IMR-90 (cell line): ENCODE measurements around the gene JAKMIP2. TPM values are rescaled to one million over a fixed set of nuclear protein-coding genes. Genes with fewer than 3 reads are reported as not detected.

ENCODE experiments used
- ATAC-seq: fragments of 200-7000 bp; cut with Tn5 transposase; 2 replicates; pipeline ENCODE4 v1.9.1; 2020; ENCODE audit warnings: low read depth, mild to moderate bottlenecking, moderate library complexity
- BruUV-seq: library from RNA; stranded (reverse); fragments of 400-500 nt; replicated peaks from 2 replicates; lab custom pipeline; 2021; lab: Mats Ljungman, UMichigan
- CTCF ChIA-PET: fragments of 300-600 bp; formaldehyde crosslinking; extraction: SDS; loops from one replicate; lab custom pipeline; 2021; ENCODE audit warnings: antibody characterized with exemption; lab: Yijun Ruan, JAX
- POLR2A ChIA-PET: fragments of 300-600 bp; sonication (Branson Sonifier 250); formaldehyde crosslinking; loops from one replicate; lab custom pipeline; 2022; ENCODE audit warnings: antibody characterized with exemption; ENCODE audit not compliant: unreplicated experiment; lab: Charles Lee
- DNase-seq: peaks from one replicate; pipeline ENCODE4 v3.0.0; 2013
- H2AFZ ChIP-seq: replicated peaks from 2 replicates; pipeline ENCODE3; 2013; ENCODE audit warnings: low read length, mild to moderate bottlenecking; ENCODE audit not compliant: poor library complexity
- H2AK5ac ChIP-seq: 2 replicates; pipeline ENCODE4 v1.6.1; 2013; ENCODE audit warnings: low read depth, low read length, inconsistent platforms
- H2AK9ac ChIP-seq: replicated peaks from 2 replicates; pipeline ENCODE3; 2013; ENCODE audit warnings: mild to moderate bottlenecking, low read depth, low read length, moderate library complexity; ENCODE audit not compliant: poor library complexity
- H2BK120ac ChIP-seq: 2 replicates; pipeline ENCODE4 v1.6.1; 2013; ENCODE audit warnings: low read depth, low read length, inconsistent platforms
- H2BK15ac ChIP-seq: 3 replicates; pipeline ENCODE4 v1.6.1; 2013; ENCODE audit warnings: low read depth, low read length, inconsistent platforms
- H2BK20ac ChIP-seq: 2 replicates; pipeline ENCODE4 v1.6.1; 2013; ENCODE audit warnings: low read depth, mild to moderate bottlenecking, inconsistent platforms, low read length, moderate library complexity
- H2BK5ac ChIP-seq: 2 replicates; pipeline ENCODE4 v1.6.1; 2013; ENCODE audit warnings: mild to moderate bottlenecking, low read depth, low read length, inconsistent platforms; ENCODE audit not compliant: poor library complexity, severe bottlenecking
- H3K14ac ChIP-seq: replicated peaks from 2 replicates; pipeline ENCODE4 v1.6.1; 2013; ENCODE audit warnings: low read depth, low read length, inconsistent platforms
- H3K18ac ChIP-seq: 2 replicates; pipeline ENCODE4 v1.6.1; 2013; ENCODE audit warnings: low read depth, low read length, control low read depth
- H3K23ac ChIP-seq: 2 replicates; pipeline ENCODE4 v1.6.1; 2013; ENCODE audit warnings: low read depth, low read length, inconsistent platforms
- H3K27ac ChIP-seq: 2 replicates; pipeline ENCODE4 v1.5.1; 2013; ENCODE audit warnings: mild to moderate bottlenecking, control low read depth, low read length; ENCODE audit not compliant: insufficient read depth
- H3K27me3 ChIP-seq: 2 replicates; pipeline ENCODE4 v1.6.1; 2013; ENCODE audit warnings: low read length; ENCODE audit not compliant: control insufficient read depth, insufficient read depth
- H3K36me3 ChIP-seq: 2 replicates; pipeline ENCODE4 v1.6.1; 2013; ENCODE audit warnings: low read length, mixed read lengths; ENCODE audit not compliant: control insufficient read depth, insufficient read depth
- H3K4ac ChIP-seq: 2 replicates; pipeline ENCODE4 v1.6.1; 2013; ENCODE audit warnings: low read depth, low read length, inconsistent platforms
- H3K4me1 ChIP-seq: 2 replicates; pipeline ENCODE4 v1.6.1; 2013; ENCODE audit warnings: low read length, mixed read lengths; ENCODE audit not compliant: control insufficient read depth, insufficient read depth
- H3K4me2 ChIP-seq: 2 replicates; pipeline ENCODE4 v1.6.1; 2013; ENCODE audit warnings: low read depth, mild to moderate bottlenecking, control low read depth, low read length, moderate library complexity
- H3K4me3 ChIP-seq: 2 replicates; pipeline ENCODE4 v1.5.1; 2013; ENCODE audit warnings: low read depth, mild to moderate bottlenecking, control low read depth, low read length, moderate library complexity; ENCODE audit not compliant: insufficient read depth
- H3K56ac ChIP-seq: 2 replicates; pipeline ENCODE4 v1.6.1; 2013; ENCODE audit warnings: low read length, inconsistent platforms; ENCODE audit not compliant: insufficient read depth; ENCODE audit errors: extremely low read depth
- H3K79me1 ChIP-seq, 2 experiments: 2 replicates each; pipeline ENCODE4 v1.6.1; 2013; ENCODE audit warnings: low read length in 2 of 2, inconsistent platforms in 1 of 2, low read depth in 1 of 2
- H3K9ac ChIP-seq: 2 replicates; pipeline ENCODE4 v1.6.1; 2013; ENCODE audit warnings: low read depth, low read length, control low read depth
- H3K9me1 ChIP-seq: 2 replicates; pipeline ENCODE4 v1.6.1; 2013; ENCODE audit warnings: low read length, inconsistent platforms; ENCODE audit not compliant: insufficient read depth
- H3K9me3 ChIP-seq: 2 replicates; pipeline ENCODE4 v1.6.1; 2013; ENCODE audit warnings: low read length; ENCODE audit not compliant: control insufficient read depth, insufficient read depth
- H4K20me1 ChIP-seq: 2 replicates; pipeline ENCODE4 v1.6.1; 2013; ENCODE audit warnings: low read length, inconsistent platforms; ENCODE audit not compliant: insufficient read depth
- H4K5ac ChIP-seq: 2 replicates; pipeline ENCODE4 v1.6.1; 2013; ENCODE audit warnings: mild to moderate bottlenecking, low read depth, low read length, control low read depth
- H4K8ac ChIP-seq, 2 experiments: 2 replicates each; pipeline ENCODE4 v1.6.1; 2013; ENCODE audit warnings: low read depth in 2 of 2, low read length in 2 of 2, control low read depth in 1 of 2, inconsistent platforms in 1 of 2
- H4K91ac ChIP-seq: 2 replicates; pipeline ENCODE4 v1.6.1; 2013; ENCODE audit warnings: low read depth, low read length, inconsistent platforms; ENCODE audit not compliant: insufficient read depth
- BHLHE40 ChIP-seq: fragments of 150-350 bp; IDR thresholded peaks from 2 replicates; pipeline ENCODE4 v1.6.1; 2016; ENCODE audit warnings: mild to moderate bottlenecking, low read depth, low read length
- POLR2A ChIP-seq: IDR thresholded peaks from 2 replicates; pipeline ENCODE4 v1.6.1; 2012; ENCODE audit warnings: mild to moderate bottlenecking, low read depth, low read length
- RCOR1 ChIP-seq: IDR thresholded peaks from 2 replicates; pipeline ENCODE4 v1.6.1; 2012; ENCODE audit warnings: mild to moderate bottlenecking, low read length, improper control_type of control experiment; ENCODE audit not compliant: insufficient replicate concordance
- SMC3 ChIP-seq: fragments of 150-350 bp; IDR thresholded peaks from 2 replicates; pipeline ENCODE4 v1.6.1; 2016; ENCODE audit warnings: low read depth, mild to moderate bottlenecking, antibody characterized with exemption, low read length, moderate library complexity
- WGBS, 2 experiments: methylation state at CpG; one replicate each; pipeline versions ENCODE4 v1.1.5 to v1.1.7; 2013; ENCODE audit warnings: missing lambda C conversion rate in 2 of 2; ENCODE audit not compliant: insufficient read length in 1 of 2; ENCODE audit errors: extremely low coverage in 2 of 2; 5-methylcytosine and 5-hydroxymethylcytosine counted together
- dilution Hi-C: fragments of 300-500 bp; cut with HindIII; formaldehyde crosslinking; loops from one replicate; pipeline ENCODE4 v1.14.3; 2018; ENCODE audit warnings: low sequenced_read_pairs; ENCODE audit not compliant: unreplicated experiment
- in situ Hi-C: fragments of 300-500 bp; cut with MboI; formaldehyde crosslinking; loops from 3 replicates; pipeline ENCODE4 v1.14.3; 2019; ENCODE audit warnings: low sequenced_read_pairs, inconsistent platforms, mixed read lengths
- intact Hi-C: fragments of 100-400 bp; cut with micrococcal nuclease; formaldehyde crosslinking; loops from 2 replicates; pipeline ENCODE4 v1.10.0; 2022
- polyA plus RNA-seq, 3 experiments: library from polyadenylated mRNA; depleted of rRNA; stranded (reverse); fragments of >200 nt; gene quantifications; 2 replicates each; pipeline ENCODE4 v1.2.3, GENCODE V29; 2012; ENCODE audit warnings: low replicate concordance in 1 of 3
- total RNA-seq: library from RNA; depleted of rRNA; stranded (reverse); fragments of >200 nt; gene quantifications from 2 replicates; pipeline ENCODE4 v1.2.3, GENCODE V29; 2012

The JAKMIP2 gene
- total and polyA plus RNA-seq, 2 of the 4 experiments (the other 2 are of a cell fraction), result under 0.01 TPM; not detected in 1

- H3K9ac ChIP-seq, result no peak overlapping the region
- H4K5ac ChIP-seq, result no peak overlapping the region
- ChIA-PET CTCF (interaction anchor here (1.0 kb wide), 1 partner anchor 27 kb away, joined by 4 read pairs; no protein-coding TSS in a partner anchor), POLR2A (no interaction called here)
- no peak overlapping the region for H2BK15ac ChIP-seq
- no peak overlapping the region for H2AK5ac ChIP-seq
- H2BK120ac ChIP-seq, result no peak overlapping the region
- H4K20me1 ChIP-seq, result no peaks in the 10 kb centered on the region
- no peaks in the 10 kb centered on the region for H3K4me1 ChIP-seq
- BruUV-seq, result no TSS peak
- WGBS, 2 experiments, result no CpG with 5 or more reads among the region's 6 CpGs
- no peak overlapping the region for H4K8ac ChIP-seq
- in situ Hi-C loops, result no loop called here
- no peaks in the 10 kb centered on the region for H3K79me1 ChIP-seq
- no peak overlapping the region for H2BK5ac ChIP-seq
- no peaks in the 10 kb centered on the region for H3K9me3 ChIP-seq
- no peaks in the 10 kb centered on the region for H3K36me3 ChIP-seq
- H3K4ac ChIP-seq, result no peak overlapping the region
- H4K91ac ChIP-seq, result no peak overlapping the region
- ATAC-seq, result no peak
- H3K14ac ChIP-seq, result no peak overlapping the region
- H3K56ac ChIP-seq, result no peak overlapping the region
- no peak for DNase-seq
- H3K27ac ChIP-seq, result no peak overlapping the region
- dilution Hi-C loops, result no loop called here
- H2BK20ac ChIP-seq, result no peak overlapping the region
- H3K18ac ChIP-seq, result no peak overlapping the region
- H2AFZ ChIP-seq, result no peak overlapping the region
- no peaks in the 10 kb centered on the region for H3K27me3 ChIP-seq
- no peak overlapping the region for H3K4me2 ChIP-seq
- H3K9me1 ChIP-seq, result no peaks in the 10 kb centered on the region
- TF ChIP-seq RCOR1 (no peak), SMC3 (no peak), POLR2A (no peak), BHLHE40 (no peak)
- H3K23ac ChIP-seq, result no peak overlapping the region
- intact Hi-C loops, result no loop called here
- H2AK9ac ChIP-seq, result no peak overlapping the region
- H3K4me3 ChIP-seq, result no peak overlapping the region
These were observed 116.1 kb downstream of the JAKMIP2 start for GRCh38 chr5:147666419-147666818.
